NCI-H2196 treated with DMSO at 0.1 percent for 48 hours (cell line): Measurements from ENCODE around the gene EXOC3L2.

Source experiments
- DNase-seq: peaks from one replicate; lab custom pipeline; 2025; ENCODE audit not compliant: unreplicated experiment; lab: John Stamatoyannopoulos, UW

Gene EXOC3L2

DNA sequence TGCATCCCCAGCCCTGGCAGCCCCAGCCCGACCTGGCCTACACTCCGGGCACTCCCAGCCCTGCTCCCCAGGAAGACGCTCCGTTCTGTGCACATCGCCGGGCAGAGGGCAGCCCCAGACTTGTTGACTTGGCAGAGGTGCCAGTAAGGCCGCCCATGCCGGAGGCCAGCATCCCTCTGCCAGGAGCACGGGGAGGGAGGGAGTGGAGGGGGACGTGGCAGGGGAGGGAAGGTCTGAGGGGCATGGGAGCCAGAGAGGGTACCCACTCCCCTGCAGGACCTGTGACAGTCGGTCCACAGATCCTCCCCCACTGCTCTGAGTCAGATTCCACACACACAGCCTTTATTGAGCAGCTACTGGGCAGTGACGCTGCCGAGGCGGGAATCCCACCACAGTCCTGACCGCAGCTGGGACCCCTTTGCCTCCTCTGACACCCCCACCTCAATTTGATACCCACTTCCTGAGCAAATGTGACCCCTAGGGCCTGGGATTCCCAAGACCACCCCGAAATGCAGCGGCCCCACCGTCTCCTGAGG lies 82.5 kb downstream of the EXOC3L2 start:
- peak; percentile 64 for DNase-seq
